BE2C (cell line): ENCODE results near the gene SLC9A3.
"Not testable (repeated sequence)": the region's sequence is repeated elsewhere in the genome, so short reads cannot be mapped to it uniquely, and the experiment has no call there.

Experiments used
- DNase-seq: peaks from one replicate; pipeline ENCODE4 v3.0.0-alpha.2; 2020
- H3K27me3 ChIP-seq: fragments of 250-450 bp; sonication (Bioruptor Pico); 2 replicates; pipeline ENCODE4 v1.5.1; 2020; ENCODE audit warnings: mild to moderate bottlenecking
- H3K36me3 ChIP-seq: fragments of 250-450 bp; sonication (Bioruptor Pico); 2 replicates; pipeline ENCODE4 v1.5.1; 2020; ENCODE audit warnings: mild to moderate bottlenecking
- H3K4me1 ChIP-seq: fragments of 250-450 bp; sonication (Bioruptor Pico); 2 replicates; pipeline ENCODE4 v1.5.1; 2020
- H3K4me3 ChIP-seq: 2 replicates; pipeline ENCODE4 v1.5.1; 2011; ENCODE audit warnings: low read depth, low read length
- H3K9me3 ChIP-seq: fragments of 250-450 bp; sonication (Bioruptor Pico); 2 replicates; pipeline ENCODE4 v1.5.1; 2020
- CTCF ChIP-seq: IDR thresholded peaks from 2 replicates; pipeline ENCODE4 v1.5.1; 2012; ENCODE audit warnings: mild to moderate bottlenecking, low read depth, low read length

SLC9A3 gene

GRCh38 chr5:490116-491106, 33.8 kb downstream of the SLC9A3 start:
- no peaks in the 10 kb centered on the region for H3K4me1 ChIP-seq
- TF ChIP-seq CTCF: no peak
- no peaks in the 10 kb centered on the region for H3K27me3 ChIP-seq
- no peaks in the 10 kb centered on the region; the same call in 1 of the 2 replicates for H3K9me3 ChIP-seq
- H3K36me3 ChIP-seq: no peaks in the 10 kb centered on the region
- H3K4me3 ChIP-seq: no peak overlapping the region
- no peak for DNase-seq

GRCh38 chr5:489689-490080, 34.6 kb downstream of the SLC9A3 start:
- Histone ChIP-seq H3K4me1 (no peaks in the 10 kb centered on the region), H3K36me3 (no peaks in the 10 kb centered on the region), H3K9me3 (no peaks in the 10 kb centered on the region; the same call in 1 of the 2 replicates), H3K4me3 (no peak overlapping the region), H3K27me3 (no peaks in the 10 kb centered on the region)
- no peak for TF ChIP-seq CTCF
- no peak for DNase-seq

- Histone ChIP-seq H3K9me3 (no peaks in the 10 kb centered on the region; the same call in 1 of the 2 replicates), H3K27me3 (no peaks in the 10 kb centered on the region), H3K4me1 (no peaks in the 10 kb centered on the region), H3K4me3 (no peak overlapping the region), H3K36me3 (no peaks in the 10 kb centered on the region)
- no peak for DNase-seq
- TF ChIP-seq CTCF: no peak
These were observed 35.2 kb downstream of the SLC9A3 start for GRCh38 chr5:488744-489688.

GRCh38 chr5:488241-488640, 36.0 kb downstream of the SLC9A3 start:
- no peak for TF ChIP-seq CTCF
- Histone ChIP-seq H3K36me3 (no peaks in the 10 kb centered on the region), H3K4me1 (no peaks in the 10 kb centered on the region), H3K4me3 (no peak overlapping the region), H3K27me3 (no peaks in the 10 kb centered on the region), H3K9me3 (no peaks in the 10 kb centered on the region; the same call in 1 of the 2 replicates)
- DNase-seq: no peak

- not testable (repeated sequence) for H3K36me3 ChIP-seq, H3K9me3 ChIP-seq, DNase-seq, H3K4me1 ChIP-seq, H3K27me3 ChIP-seq, H3K4me3 ChIP-seq
These were observed 37.7 kb downstream of the SLC9A3 start for GRCh38 chr5:486597-486996.

- TF ChIP-seq CTCF: no peak
- Histone ChIP-seq H3K36me3 (no peaks in the 10 kb centered on the region), H3K27me3 (no peaks in the 10 kb centered on the region), H3K9me3 (no peaks in the 10 kb centered on the region; the same call in 1 of the 2 replicates), H3K4me1 (no peaks in the 10 kb centered on the region), H3K4me3 (no peak overlapping the region)
- DNase-seq: no peak
These were observed 38.2 kb downstream of the SLC9A3 start for GRCh38 chr5:485946-486491.
